Measurements from ENCODE around the gene PKD2.
"Not testable (repeated sequence)": the region's sequence is repeated elsewhere in the genome, so short reads cannot be mapped to it uniquely, and the experiment has no call there.

The PKD2 gene

DNA sequence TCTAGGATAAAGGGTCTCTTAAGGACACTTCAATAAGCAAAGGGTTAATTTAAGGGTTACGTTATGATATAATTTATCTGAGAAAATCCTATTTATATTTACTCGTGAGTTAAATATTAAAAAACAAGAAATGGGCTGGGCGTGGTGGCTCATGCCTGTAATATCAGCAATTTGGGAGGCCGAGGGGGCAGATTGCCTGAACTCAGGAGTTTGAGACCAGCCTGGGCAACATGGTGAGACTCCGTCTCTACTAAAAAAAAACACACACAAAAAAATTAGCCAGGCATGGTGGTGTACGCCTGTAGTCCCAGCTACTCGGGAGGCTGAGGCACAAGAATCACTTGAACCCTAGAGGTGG, 100.7 kb downstream of the PKD2 start:
- H3K4me1 ChIP-seq; H3K27me3 ChIP-seq (ENCODE audit: low read depth); DNase-seq (ENCODE audit: low spot score in 2 of 2); H3K4me3 ChIP-seq; in situ Hi-C loops (cut with MboI; ENCODE audit: low sequenced_read_pairs); H3K9me3 ChIP-seq; H3K36me3 ChIP-seq (replicated peaks): not testable (repeated sequence)

DNA sequence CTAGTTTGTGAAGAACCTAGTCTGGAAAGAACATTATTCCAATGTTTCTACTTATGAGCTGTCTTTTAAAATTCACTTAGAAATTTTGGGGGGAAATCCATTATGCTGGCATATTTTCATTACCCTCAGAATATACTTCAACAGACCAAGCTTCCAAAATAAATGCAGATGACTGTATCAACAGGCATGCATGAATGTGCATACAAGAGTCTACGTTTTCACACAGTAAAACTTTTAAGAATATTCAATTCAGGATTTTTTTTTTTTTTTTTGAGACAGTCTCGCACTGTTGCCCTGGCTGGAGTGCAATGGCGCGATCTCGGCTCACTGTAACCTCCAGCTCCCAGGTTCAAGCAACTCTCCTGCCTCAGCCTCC, 101.3 kb downstream of the PKD2 start:
- no peak overlapping the region for H3K4me3 ChIP-seq
- no peaks in the 10 kb centered on the region for H3K9me3 ChIP-seq
- DNase-seq (ENCODE audit: low spot score in 2 of 2): no peak
- H3K4me1 ChIP-seq: no peaks in the 10 kb centered on the region
- in situ Hi-C loops (cut with MboI; ENCODE audit: low sequenced_read_pairs): no loop called here
- no peaks in the 10 kb centered on the region for H3K27me3 ChIP-seq (ENCODE audit: low read depth)
- no peaks in the 10 kb centered on the region for H3K36me3 ChIP-seq (replicated peaks)

DNA sequence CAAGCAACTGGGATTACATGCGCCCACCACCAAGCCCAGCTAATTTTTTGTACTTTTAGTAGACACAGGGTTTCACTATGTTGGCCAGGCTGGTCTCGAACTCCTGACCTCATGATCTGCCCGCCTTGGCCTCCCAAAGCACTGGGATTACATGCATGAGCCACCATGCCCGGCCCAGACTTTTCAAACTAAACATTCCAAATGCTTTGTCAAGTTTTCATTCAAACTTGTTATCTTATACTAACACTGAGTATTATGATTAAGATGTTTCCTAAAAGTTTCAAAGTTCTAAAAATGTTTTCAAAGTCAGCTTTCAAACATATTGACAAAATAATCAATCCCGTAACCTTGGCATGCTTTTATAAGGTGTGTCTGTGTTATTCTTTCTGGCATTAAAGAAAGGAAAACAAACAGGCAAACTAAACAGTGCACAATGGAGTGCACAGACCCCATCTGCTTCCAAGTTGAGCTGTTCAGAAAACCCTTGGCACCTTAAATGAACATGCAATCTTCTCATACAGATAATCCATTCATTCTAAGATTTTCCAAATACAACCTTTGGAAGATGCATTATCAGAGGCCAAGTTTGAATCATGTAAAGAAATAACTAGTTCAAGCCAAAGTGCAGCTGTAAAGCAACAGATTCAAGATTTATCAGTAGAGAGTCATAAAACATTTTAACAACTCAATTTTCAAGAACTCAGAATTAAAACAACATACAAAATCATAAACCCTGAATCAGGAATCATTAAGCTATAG, 101.9 kb downstream of the PKD2 start:
- no peak overlapping the region for H3K4me3 ChIP-seq
- in situ Hi-C loops (cut with MboI; ENCODE audit: low sequenced_read_pairs): no loop called here
- no peaks in the 10 kb centered on the region for H3K9me3 ChIP-seq
- no peaks in the 10 kb centered on the region for H3K4me1 ChIP-seq
- no peak for DNase-seq (ENCODE audit: low spot score in 2 of 2)
- H3K27me3 ChIP-seq (ENCODE audit: low read depth): no peaks in the 10 kb centered on the region
- no peaks in the 10 kb centered on the region for H3K36me3 ChIP-seq (replicated peaks)

DNA sequence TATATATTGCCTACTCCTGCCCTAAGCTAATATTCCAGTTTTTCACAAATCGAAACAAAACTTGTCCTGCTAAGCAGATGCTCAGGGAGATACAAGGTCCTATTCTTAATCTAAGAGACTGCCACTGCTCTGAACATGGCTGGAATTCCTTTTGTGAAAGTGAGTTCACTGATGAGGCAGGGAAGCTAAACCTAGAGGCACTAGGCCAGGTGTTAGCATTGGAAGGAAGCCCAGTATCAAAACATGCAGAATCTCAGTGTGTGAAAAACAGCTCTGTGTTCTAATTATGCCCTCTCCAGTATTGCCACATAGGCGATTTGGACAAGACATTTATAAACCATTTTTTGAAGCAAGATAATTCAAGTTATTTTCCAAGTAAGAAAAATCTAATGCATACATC, 103.4 kb downstream of the PKD2 start:
- in situ Hi-C loops (cut with MboI; ENCODE audit: low sequenced_read_pairs): no loop called here
- Histone ChIP-seq H3K9me3 (no peaks in the 10 kb centered on the region), H3K36me3 (replicated peaks) (no peaks in the 10 kb centered on the region), H3K4me3 (no peak overlapping the region), H3K27me3 (ENCODE audit: low read depth) (no peaks in the 10 kb centered on the region), H3K4me1 (no peaks in the 10 kb centered on the region)
- DNase-seq (ENCODE audit: low spot score in 2 of 2): no peak

DNA sequence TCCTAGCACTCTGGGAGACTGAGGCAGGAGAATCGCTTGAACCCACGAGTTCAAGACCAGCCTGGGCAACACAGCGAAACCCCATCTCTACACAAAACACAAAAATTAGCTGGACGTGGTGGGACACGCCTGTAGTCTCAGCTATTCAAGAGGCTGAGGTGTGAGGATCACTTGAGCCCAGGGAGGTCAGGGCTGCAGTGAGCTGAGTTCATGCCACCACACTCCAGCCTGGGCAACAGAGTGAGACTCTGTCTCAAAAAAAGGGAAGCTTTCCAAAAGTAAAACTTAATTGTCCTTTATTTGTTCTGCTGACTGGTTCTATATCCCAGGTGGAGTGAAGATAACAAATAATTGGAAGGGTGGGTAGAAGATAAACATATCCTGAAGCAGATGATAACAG, 105.4 kb downstream of the PKD2 start:
- H3K9me3 ChIP-seq: no peaks in the 10 kb centered on the region
- no peaks in the 10 kb centered on the region for H3K36me3 ChIP-seq (replicated peaks)
- H3K4me1 ChIP-seq: no peaks in the 10 kb centered on the region
- no peaks in the 10 kb centered on the region for H3K27me3 ChIP-seq (ENCODE audit: low read depth)
- no peak for DNase-seq (ENCODE audit: low spot score in 2 of 2)
- no peak overlapping the region for H3K4me3 ChIP-seq
- in situ Hi-C loops (cut with MboI; ENCODE audit: low sequenced_read_pairs): no loop called here

DNA sequence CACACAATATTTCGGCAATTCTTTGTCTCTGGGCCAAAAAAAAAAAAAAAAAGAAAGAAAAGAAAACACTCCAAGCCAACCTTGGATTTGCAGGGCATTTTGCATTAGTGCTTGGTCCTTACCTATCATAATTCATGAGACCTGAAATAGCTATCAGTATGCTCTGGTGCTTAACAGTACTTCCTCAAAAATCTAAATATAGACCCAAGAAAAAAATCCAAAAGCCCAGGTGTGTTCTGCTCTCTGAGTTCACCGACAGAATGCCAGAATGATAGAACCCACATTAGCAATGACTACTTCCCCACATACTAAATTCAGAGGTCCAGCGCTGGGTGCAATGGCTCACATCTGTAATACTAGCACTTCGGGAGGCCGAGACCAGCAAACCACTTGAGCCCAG, 108.2 kb downstream of the PKD2 start:
- Histone ChIP-seq H3K27me3 (ENCODE audit: low read depth) (no peaks in the 10 kb centered on the region), H3K36me3 (replicated peaks) (no peaks in the 10 kb centered on the region), H3K4me3 (no peak overlapping the region), H3K9me3 (peaks cover 9% of the 10 kb centered on the region; the same call in 1 of the 2 replicates), H3K4me1 (no peaks in the 10 kb centered on the region)
- in situ Hi-C loops (cut with MboI; ENCODE audit: low sequenced_read_pairs): no loop called here
- DNase-seq (ENCODE audit: low spot score in 2 of 2): no peak

DNA sequence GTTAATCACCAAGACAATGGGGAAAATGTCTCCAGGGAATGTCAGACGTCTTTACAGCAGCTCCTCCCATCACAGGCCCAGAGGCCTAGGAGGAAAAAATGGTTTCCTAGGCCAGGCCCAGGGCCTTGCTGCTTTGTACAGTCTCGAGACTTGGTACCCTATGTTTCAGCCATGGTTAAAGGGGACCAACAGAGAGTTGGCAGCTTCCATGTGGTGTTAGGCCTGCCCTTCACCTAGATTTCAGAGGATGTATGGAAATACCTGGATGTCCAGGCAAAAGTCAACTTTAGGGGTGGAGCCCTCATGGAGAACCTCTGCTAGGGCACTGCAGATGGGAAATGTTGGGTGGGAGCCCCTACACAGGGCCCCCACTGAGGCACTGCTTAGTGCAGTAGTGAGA, 112.5 kb downstream of the PKD2 start:
- Histone ChIP-seq H3K27me3 (ENCODE audit: low read depth) (no peaks in the 10 kb centered on the region), H3K9me3 (peaks cover 18% of the 10 kb centered on the region; the same call in 1 of the 2 replicates), H3K36me3 (replicated peaks) (no peaks in the 10 kb centered on the region), H3K4me1 (no peaks in the 10 kb centered on the region), H3K4me3 (no peak overlapping the region)
- in situ Hi-C loops (cut with MboI; ENCODE audit: low sequenced_read_pairs): no loop called here
- no peak for DNase-seq (ENCODE audit: low spot score in 2 of 2)

DNA sequence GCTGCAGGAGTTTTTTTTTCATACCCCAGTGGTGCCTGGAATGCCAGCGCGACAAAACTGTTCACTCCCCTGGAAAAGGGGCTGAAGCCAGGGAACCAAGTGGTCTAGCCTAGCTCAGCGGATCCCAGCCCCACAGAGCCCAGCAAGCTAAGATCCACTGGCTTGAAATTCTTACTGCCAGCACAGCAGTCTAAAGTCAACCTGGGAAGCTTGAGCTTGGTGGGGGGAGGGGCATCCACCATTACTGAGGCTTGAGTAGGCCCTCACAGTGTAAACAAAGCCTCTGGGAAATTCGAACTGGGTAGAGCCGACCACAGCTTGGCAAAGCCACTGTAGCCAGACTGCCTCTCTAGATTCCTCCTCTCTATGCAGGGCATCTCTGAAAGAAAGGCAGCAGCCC, 114.8 kb downstream of the PKD2 start:
- H3K4me1 ChIP-seq; H3K27me3 ChIP-seq (ENCODE audit: low read depth); DNase-seq (ENCODE audit: low spot score in 2 of 2); in situ Hi-C loops (cut with MboI; ENCODE audit: low sequenced_read_pairs); H3K4me3 ChIP-seq; H3K36me3 ChIP-seq (replicated peaks): not testable (repeated sequence)
- peaks cover 18% of the 10 kb centered on the region; the same call in 1 of the 2 replicates for H3K9me3 ChIP-seq
